Measurements from ENCODE around the gene CAMTA1.

The CAMTA1 gene

GRCh38 chr1:7449750-7450149 is 664.5 kb downstream of the CAMTA1 start:
- Histone ChIP-seq H3K27me3 (ENCODE audit: low read depth, low read length) (no peaks in the 10 kb centered on the region), H3K4me3 (ENCODE audit: low read depth in 1 of 2, low read length in 2 of 2) (no peak overlapping the region), H3K36me3 (ENCODE audit: control insufficient read depth in 1 of 2, insufficient read depth in 2 of 2, low read length in 2 of 2) (no peaks in the 10 kb centered on the region), H3K9me3 (ENCODE audit: control insufficient read depth in 1 of 2, low read length in 2 of 2) (no peaks in the 10 kb centered on the region), H3K27ac (ENCODE audit: low read length) (no peak overlapping the region), H3K4me1 (ENCODE audit: control insufficient read depth in 1 of 2, insufficient read depth in 2 of 2, low read length in 2 of 2) (peaks cover 0 to under 1% of the 10 kb centered on the region in 2 donors)

GRCh38 chr1:7450838-7451237 is 665.6 kb downstream of the CAMTA1 start:
- Histone ChIP-seq H3K4me1 (ENCODE audit: control insufficient read depth in 1 of 2, insufficient read depth in 2 of 2, low read length in 2 of 2) (peaks cover 0 to 11% of the 10 kb centered on the region in 2 donors), H3K27ac (ENCODE audit: low read length) (no peak overlapping the region), H3K27me3 (ENCODE audit: low read depth, low read length) (no peaks in the 10 kb centered on the region), H3K9me3 (ENCODE audit: control insufficient read depth in 1 of 2, low read length in 2 of 2) (no peaks in the 10 kb centered on the region), H3K4me3 (ENCODE audit: low read depth in 1 of 2, low read length in 2 of 2) (no peak overlapping the region), H3K36me3 (ENCODE audit: control insufficient read depth in 1 of 2, insufficient read depth in 2 of 2, low read length in 2 of 2) (no peaks in the 10 kb centered on the region)

DNA sequence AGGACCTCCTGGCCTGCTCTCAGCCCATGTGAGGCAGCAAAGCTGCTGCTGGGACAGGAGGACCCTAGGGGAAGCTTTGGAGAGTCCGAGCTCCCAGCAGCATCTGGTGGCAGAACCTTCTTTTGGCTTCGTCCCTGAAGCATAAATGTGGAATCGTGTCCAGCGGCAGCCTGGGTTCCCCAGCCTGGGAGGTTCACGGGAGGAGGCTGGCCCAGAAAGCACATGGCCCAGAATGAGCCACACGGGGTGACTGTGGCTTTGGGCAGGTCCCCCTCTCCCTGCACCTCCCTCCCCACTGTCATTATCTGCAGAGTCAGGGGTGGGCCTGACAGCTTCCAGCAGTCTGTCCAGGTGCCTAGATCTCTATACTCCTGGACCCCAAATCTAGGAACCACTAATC is 667.8 kb downstream of the CAMTA1 start:
- no peak overlapping the region for H3K4me3 ChIP-seq (ENCODE audit: low read depth in 1 of 2, low read length in 2 of 2)
- no peaks in the 10 kb centered on the region for H3K36me3 ChIP-seq (ENCODE audit: control insufficient read depth in 1 of 2, insufficient read depth in 2 of 2, low read length in 2 of 2)
- no peaks in the 10 kb centered on the region for H3K9me3 ChIP-seq (ENCODE audit: control insufficient read depth in 1 of 2, low read length in 2 of 2)
- no peak overlapping the region for H3K27ac ChIP-seq (ENCODE audit: low read length)
- no peaks in the 10 kb centered on the region for H3K27me3 ChIP-seq (ENCODE audit: low read depth, low read length)
- peaks cover 0 to 12% of the 10 kb centered on the region in 2 donors for H3K4me1 ChIP-seq (ENCODE audit: control insufficient read depth in 1 of 2, insufficient read depth in 2 of 2, low read length in 2 of 2)

DNA sequence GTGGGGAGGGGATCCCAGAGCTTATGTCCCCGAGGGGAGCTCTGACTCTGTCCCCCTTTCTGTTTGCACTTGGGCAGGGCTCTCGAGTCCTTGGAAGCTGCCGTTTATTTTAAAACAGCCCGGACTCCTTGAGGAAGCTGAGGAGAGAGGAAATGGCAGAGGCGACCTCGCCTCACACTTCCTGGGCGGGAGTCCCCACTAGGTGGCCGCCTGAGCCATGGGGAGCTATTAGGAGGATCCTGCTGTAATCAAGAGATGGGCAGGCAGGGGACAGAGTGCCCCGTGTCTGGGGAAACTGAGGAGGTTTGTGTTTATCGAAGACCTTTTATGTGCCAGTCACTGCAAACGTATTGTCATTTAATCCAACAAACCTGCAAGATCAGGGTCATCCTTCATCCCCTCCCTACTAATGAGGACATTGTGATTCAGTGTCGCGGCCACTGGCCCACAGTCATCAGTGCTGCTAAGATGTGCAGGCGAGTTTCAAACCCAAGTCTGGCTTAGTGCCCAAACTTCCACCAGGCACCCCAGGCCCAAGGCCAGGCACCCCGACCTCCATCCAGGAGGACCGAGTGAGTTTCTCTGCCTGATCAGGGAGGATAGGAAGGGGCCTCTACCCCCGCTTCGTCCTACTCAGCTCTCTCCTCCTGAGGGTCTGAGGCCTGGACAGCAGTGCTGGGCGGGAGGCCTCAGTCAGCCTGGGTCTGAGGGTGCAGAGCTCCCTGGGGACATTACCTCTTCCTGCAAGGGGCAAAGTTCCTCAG is 669.0 kb downstream of the CAMTA1 start:
- no peaks in the 10 kb centered on the region for H3K27me3 ChIP-seq (ENCODE audit: low read depth, low read length)
- H3K36me3 ChIP-seq (ENCODE audit: control insufficient read depth in 1 of 2, insufficient read depth in 2 of 2, low read length in 2 of 2), result no peaks in the 10 kb centered on the region
- H3K27ac ChIP-seq (ENCODE audit: low read length), result no peak overlapping the region
- peaks cover 0 to 12% of the 10 kb centered on the region in 2 donors for H3K4me1 ChIP-seq (ENCODE audit: control insufficient read depth in 1 of 2, insufficient read depth in 2 of 2, low read length in 2 of 2)
- no peak overlapping the region for H3K4me3 ChIP-seq (ENCODE audit: low read depth in 1 of 2, low read length in 2 of 2)
- H3K9me3 ChIP-seq (ENCODE audit: control insufficient read depth in 1 of 2, low read length in 2 of 2), result no peaks in the 10 kb centered on the region

GRCh38 chr1:7454895-7455784 is 669.9 kb downstream of the CAMTA1 start:
- no peak overlapping the region for H3K4me3 ChIP-seq (ENCODE audit: low read depth in 1 of 2, low read length in 2 of 2)
- H3K27me3 ChIP-seq (ENCODE audit: low read depth, low read length), result no peaks in the 10 kb centered on the region
- H3K4me1 ChIP-seq (ENCODE audit: control insufficient read depth in 1 of 2, insufficient read depth in 2 of 2, low read length in 2 of 2), result peaks cover 0 to 12% of the 10 kb centered on the region in 2 donors
- H3K27ac ChIP-seq (ENCODE audit: low read length), result no peak overlapping the region
- no peaks in the 10 kb centered on the region for H3K9me3 ChIP-seq (ENCODE audit: control insufficient read depth in 1 of 2, low read length in 2 of 2)
- H3K36me3 ChIP-seq (ENCODE audit: control insufficient read depth in 1 of 2, insufficient read depth in 2 of 2, low read length in 2 of 2), result no peaks in the 10 kb centered on the region

DNA sequence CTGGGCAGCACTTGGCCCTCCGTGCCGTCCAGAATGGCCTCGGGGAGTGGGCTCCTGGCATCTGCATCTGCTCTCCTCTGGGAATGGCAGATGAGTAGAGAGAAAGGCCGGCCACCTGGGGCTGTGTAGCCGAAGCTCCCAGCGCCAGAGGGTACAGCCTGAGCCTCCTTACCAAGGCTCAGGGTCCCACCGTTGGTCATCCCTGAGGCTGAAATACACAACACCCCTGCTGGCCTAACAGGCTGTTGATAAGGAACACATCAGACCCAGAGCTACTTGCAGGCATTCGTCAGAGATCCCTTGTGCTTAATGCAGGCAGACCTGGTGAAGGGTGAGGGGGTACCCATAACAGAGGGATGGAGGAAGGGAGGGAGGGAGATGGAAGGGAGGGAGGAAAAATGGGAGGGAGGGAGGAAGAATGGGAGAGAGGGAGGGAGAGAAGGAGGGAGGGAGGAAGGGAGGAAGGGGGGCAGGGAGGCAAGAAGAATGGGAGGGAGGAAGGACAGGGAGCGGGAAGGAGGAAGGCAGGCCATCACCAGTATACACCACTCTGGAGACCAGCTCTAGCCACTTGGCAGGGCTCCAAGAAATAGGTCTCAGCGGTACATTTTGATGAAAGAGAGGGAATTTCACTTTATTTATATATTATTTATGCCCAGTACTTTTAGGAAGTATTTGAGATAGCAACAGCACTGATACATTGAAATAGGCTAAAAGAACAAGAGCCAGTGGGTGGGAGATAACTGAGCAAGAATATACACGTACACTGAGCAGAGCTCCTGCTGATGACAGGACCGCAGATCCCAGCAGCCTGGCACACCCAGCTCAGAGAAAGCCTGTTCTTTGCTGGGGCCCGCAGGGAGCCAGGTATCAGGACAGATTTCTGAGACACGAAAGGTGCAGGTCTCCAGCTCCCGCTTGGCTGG is 670.8 kb downstream of the CAMTA1 start:
- Histone ChIP-seq H3K36me3 (ENCODE audit: control insufficient read depth in 1 of 2, insufficient read depth in 2 of 2, low read length in 2 of 2) (no peaks in the 10 kb centered on the region), H3K27me3 (ENCODE audit: low read depth, low read length) (no peaks in the 10 kb centered on the region), H3K9me3 (ENCODE audit: control insufficient read depth in 1 of 2, low read length in 2 of 2) (no peaks in the 10 kb centered on the region), H3K4me3 (ENCODE audit: low read depth in 1 of 2, low read length in 2 of 2) (no peak overlapping the region), H3K4me1 (ENCODE audit: control insufficient read depth in 1 of 2, insufficient read depth in 2 of 2, low read length in 2 of 2) (peaks cover 0 to 12% of the 10 kb centered on the region in 2 donors), H3K27ac (ENCODE audit: low read length) (no peak overlapping the region)

DNA sequence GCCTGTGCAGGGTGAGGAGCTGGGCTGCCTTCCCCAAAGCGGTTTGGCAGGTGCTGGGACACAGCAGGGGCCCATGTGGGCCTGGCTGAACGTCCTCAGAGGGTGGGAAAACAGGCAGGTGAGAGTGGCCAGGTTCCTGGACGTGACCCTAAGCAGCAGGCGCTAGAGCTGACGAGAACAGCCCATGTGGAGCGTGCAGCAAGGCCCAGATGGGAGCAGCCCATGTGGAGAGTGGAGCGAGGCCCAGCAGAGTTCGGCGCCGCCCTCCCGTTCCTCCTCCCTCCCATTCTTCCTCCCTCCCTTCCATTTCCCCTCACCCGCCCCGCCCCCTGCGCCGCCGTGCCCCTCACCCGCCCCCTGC is 671.4 kb downstream of the CAMTA1 start:
- Histone ChIP-seq H3K4me1 (ENCODE audit: control insufficient read depth in 1 of 2, insufficient read depth in 2 of 2, low read length in 2 of 2) (peaks cover 0 to 12% of the 10 kb centered on the region in 2 donors), H3K36me3 (ENCODE audit: control insufficient read depth in 1 of 2, insufficient read depth in 2 of 2, low read length in 2 of 2) (no peaks in the 10 kb centered on the region), H3K9me3 (ENCODE audit: control insufficient read depth in 1 of 2, low read length in 2 of 2) (no peaks in the 10 kb centered on the region), H3K27me3 (ENCODE audit: low read depth, low read length) (no peaks in the 10 kb centered on the region), H3K27ac (ENCODE audit: low read length) (no peak overlapping the region), H3K4me3 (ENCODE audit: low read depth in 1 of 2, low read length in 2 of 2) (no peak overlapping the region)

DNA sequence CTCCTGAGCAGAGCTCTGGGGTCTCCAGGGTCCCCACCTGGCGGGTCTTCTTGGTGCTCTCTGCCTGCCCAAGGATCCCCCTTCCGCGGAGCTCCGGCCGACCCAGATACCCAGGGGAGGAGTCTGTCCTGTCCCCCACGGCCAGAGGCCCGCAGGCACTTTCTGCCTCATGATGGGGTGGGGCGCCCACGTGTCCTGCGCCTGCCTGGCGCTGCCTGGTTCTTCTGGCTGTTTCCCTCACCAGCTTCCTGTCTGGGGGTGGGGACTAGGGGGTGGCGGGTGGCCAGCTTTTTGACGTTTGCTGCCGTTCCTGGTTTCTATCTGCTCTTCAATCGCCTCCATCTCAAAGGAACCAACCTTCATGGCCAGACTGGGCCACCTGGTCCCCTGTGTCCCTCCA is 672.6 kb downstream of the CAMTA1 start:
- H3K4me1 ChIP-seq (ENCODE audit: control insufficient read depth in 1 of 2, insufficient read depth in 2 of 2, low read length in 2 of 2), result peaks cover 0 to 12% of the 10 kb centered on the region in 2 donors

GRCh38 chr1:7458946-7459345 is 673.7 kb downstream of the CAMTA1 start:
- Histone ChIP-seq H3K4me3 (ENCODE audit: low read depth in 1 of 2, low read length in 2 of 2) (no peak overlapping the region), H3K4me1 (ENCODE audit: control insufficient read depth in 1 of 2, insufficient read depth in 2 of 2, low read length in 2 of 2) (peaks cover 0 to 12% of the 10 kb centered on the region in 2 donors), H3K27me3 (ENCODE audit: low read depth, low read length) (no peaks in the 10 kb centered on the region), H3K9me3 (ENCODE audit: control insufficient read depth in 1 of 2, low read length in 2 of 2) (no peaks in the 10 kb centered on the region), H3K36me3 (ENCODE audit: control insufficient read depth in 1 of 2, insufficient read depth in 2 of 2, low read length in 2 of 2) (no peaks in the 10 kb centered on the region), H3K27ac (ENCODE audit: low read length) (no peak overlapping the region)

More for the DNA sequence above, 672.6 kb downstream of the CAMTA1 start:
- Histone ChIP-seq H3K27ac (ENCODE audit: low read length) (no peak overlapping the region), H3K9me3 (ENCODE audit: control insufficient read depth in 1 of 2, low read length in 2 of 2) (no peaks in the 10 kb centered on the region), H3K36me3 (ENCODE audit: control insufficient read depth in 1 of 2, insufficient read depth in 2 of 2, low read length in 2 of 2) (no peaks in the 10 kb centered on the region), H3K4me3 (ENCODE audit: low read depth in 1 of 2, low read length in 2 of 2) (no peak overlapping the region), H3K27me3 (ENCODE audit: low read depth, low read length) (no peaks in the 10 kb centered on the region)

DNA sequence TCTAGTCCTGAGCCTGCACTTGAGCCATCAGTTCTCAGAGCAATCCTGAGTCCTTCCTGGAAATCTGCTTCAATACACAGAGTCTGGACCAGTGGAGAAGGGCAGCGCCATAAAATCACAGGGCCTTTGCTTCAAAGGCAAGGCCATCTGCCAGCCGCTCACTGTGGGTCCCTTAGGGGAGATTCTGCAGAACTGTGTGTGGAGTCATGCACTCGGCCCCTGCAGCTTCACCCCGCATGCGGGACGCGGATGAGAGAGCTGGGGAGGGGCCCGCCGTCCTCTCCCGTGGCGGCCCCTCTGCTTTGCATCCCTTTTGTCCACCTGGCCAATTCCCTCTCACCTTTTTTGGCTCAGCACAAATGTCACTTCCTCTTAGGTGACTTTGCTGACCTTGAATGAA is 674.7 kb downstream of the CAMTA1 start:
- Histone ChIP-seq H3K27me3 (ENCODE audit: low read depth, low read length) (no peaks in the 10 kb centered on the region), H3K4me3 (ENCODE audit: low read depth in 1 of 2, low read length in 2 of 2) (no peak overlapping the region), H3K27ac (ENCODE audit: low read length) (no peak overlapping the region), H3K9me3 (ENCODE audit: control insufficient read depth in 1 of 2, low read length in 2 of 2) (no peaks in the 10 kb centered on the region), H3K36me3 (ENCODE audit: control insufficient read depth in 1 of 2, insufficient read depth in 2 of 2, low read length in 2 of 2) (no peaks in the 10 kb centered on the region), H3K4me1 (ENCODE audit: control insufficient read depth in 1 of 2, insufficient read depth in 2 of 2, low read length in 2 of 2) (peaks cover 0 to 10% of the 10 kb centered on the region in 2 donors)

GRCh38 chr1:7460807-7461206 is 675.6 kb downstream of the CAMTA1 start:
- no peaks in the 10 kb centered on the region for H3K36me3 ChIP-seq (ENCODE audit: control insufficient read depth in 1 of 2, insufficient read depth in 2 of 2, low read length in 2 of 2)

More at GRCh38 chr1:7460807-7461206, 675.6 kb downstream of the CAMTA1 start:
- Histone ChIP-seq H3K4me3 (ENCODE audit: low read depth in 1 of 2, low read length in 2 of 2) (no peak overlapping the region), H3K27me3 (ENCODE audit: low read depth, low read length) (no peaks in the 10 kb centered on the region), H3K9me3 (ENCODE audit: control insufficient read depth in 1 of 2, low read length in 2 of 2) (no peaks in the 10 kb centered on the region), H3K4me1 (ENCODE audit: control insufficient read depth in 1 of 2, insufficient read depth in 2 of 2, low read length in 2 of 2) (peaks cover 0 to 1% of the 10 kb centered on the region in 2 donors), H3K27ac (ENCODE audit: low read length) (no peak overlapping the region)

Data from muscle layer of duodenum (tissue), 2 donors.